NOMO-1 treated with DMSO at 0.1 percent for 48 hours (cell line): Measurements from ENCODE around the gene TCP10L.
"Not testable (repeated sequence)": the region's sequence is repeated elsewhere in the genome, so short reads cannot be mapped to it uniquely, and the experiment has no call there.

Experiments
- DNase-seq: peaks from one replicate; lab custom pipeline; 2025; ENCODE audit not compliant: unreplicated experiment; lab: John Stamatoyannopoulos, UW

The TCP10L gene

DNA sequence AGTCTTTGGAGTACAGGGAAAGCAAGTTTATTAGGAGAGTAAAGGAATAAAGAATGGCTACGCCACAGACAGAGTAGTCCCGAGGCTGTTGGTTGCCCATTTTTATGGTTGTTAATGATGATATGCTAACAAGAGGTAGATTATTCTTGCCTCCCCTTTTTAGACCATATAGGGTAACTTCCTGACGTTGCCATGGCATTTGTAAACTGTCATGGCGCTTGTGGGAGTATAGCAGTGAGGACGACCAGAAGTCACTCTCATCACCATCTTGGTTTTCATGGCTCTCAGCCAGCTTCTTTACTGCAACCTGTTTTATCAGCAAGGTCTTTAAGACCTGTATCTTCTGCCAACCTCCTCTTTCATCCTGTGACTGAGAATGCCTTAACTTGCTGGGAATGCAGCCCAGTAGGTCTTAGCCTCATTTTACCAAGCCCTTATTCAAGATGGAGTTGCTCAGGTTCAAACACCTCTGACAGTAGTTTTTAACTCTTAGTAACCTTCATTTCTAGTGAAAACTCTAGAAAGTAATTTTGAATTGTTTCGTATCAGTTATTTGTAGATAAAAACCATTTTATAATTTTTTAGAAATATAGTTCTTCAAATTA, 26.2 kb downstream of the TCP10L start:
- no peak for DNase-seq

DNA sequence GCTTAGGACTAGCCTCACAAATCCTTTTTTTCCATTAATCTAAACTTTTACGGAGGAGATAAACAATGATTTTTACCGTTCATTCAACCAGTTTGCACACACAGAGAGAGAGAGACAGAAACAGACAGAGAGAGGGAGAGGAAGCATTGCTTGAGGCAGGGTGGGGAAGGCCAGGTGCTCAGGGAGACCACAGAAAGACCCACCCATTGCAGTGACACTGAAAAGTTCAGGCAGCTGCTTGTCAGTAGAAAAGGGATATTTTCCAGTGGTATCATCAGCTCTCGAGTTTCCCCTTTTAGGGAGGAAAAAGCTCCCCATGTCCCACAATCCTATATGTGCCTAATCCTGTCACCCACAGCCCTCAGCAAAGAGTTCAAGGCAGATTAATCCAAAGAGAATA, 27.2 kb downstream of the TCP10L start:
- DNase-seq, result no peak

GRCh38 chr21:32554832-32555638, 30.3 kb downstream of the TCP10L start:
- DNase-seq, result no peak

GRCh38 chr21:32549886-32550285, 35.4 kb downstream of the TCP10L start:
- no peak for DNase-seq

DNA sequence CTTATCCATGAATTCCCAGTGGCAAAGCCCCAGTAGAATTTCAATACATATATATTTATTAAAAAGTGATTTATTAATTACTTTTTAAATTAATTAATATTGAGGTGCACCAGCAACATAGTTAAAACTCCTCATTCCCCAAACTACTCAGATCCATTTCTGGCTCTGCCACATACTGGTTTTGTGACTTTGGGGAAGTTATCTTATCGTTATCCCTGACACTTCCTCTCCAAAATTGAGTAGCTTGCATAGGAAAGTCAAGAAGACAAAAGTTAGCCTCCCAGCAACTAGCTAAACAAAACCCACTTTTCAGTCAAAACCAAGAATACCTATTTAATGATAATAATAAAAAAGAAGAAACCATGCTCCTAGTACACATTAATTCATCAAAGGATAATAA, 35.9 kb downstream of the TCP10L start:
- DNase-seq, result no peak

DNA sequence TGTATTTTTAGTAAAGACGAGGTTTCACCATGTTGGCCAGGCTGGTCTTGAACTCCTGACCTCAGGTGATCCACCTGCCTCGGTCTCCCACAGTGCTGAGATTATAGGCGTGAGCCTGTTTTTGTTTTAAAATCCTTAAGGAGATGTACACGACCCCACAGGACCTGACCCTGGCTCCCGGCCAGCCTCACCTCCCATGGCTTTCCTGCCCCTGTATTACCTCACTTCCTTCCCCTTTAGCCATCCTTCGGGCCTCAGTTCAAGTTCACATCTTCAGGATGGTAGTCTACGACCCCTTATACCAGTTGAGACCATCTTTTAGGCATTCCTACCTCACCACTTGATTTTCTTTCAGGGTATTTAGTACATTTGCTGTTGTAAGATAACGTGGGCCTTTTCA, 36.3 kb downstream of the TCP10L start:
- DNase-seq, result no peak

GRCh38 chr21:32547018-32547417, 38.3 kb downstream of the TCP10L start:
- no peak for DNase-seq

DNA sequence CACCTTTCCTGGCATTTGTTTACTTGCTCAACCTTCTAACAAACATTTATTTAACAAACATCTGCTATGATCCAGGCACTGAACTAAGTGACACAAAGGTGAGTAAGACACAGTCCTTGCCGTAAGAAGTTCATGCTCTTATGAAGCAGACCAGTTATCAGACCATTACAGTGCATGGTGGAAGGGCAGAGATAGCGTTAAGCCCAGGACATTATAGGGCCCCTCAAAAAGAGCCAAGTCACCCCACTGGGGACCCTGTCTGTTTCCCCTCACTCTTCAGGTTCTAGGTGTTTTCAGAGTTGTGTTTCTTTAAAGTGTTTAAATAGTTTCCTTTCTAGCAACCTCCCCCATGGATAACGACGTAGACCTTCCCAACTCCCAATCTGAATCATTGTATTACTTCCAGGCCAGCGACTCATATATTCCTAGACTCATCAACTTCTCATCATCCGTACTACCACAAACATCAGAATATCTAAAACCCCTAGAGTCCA, 39.3 kb downstream of the TCP10L start:
- no peak for DNase-seq

- no peak for DNase-seq
These were observed 40.6 kb downstream of the TCP10L start for GRCh38 chr21:32544697-32545096.

DNA sequence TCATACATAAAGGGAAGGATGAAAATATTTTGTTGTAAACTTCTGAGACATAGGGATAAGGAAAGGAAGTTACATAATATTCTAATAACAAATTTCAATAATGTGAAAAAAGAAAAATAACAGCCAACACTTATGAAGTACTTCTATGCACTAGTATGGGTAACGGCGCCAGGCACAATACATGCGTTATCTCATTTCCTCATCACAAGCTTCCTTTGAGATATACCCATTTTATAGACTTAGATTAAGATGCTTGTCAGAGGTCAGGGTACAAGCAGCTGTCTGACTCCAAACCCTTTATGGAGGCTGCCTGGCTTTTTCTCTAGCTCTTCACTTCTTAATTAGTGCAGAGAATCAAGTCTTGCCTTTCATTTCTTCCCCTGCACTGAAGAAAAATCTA, 41.3 kb downstream of the TCP10L start:
- DNase-seq, result no peak

DNA sequence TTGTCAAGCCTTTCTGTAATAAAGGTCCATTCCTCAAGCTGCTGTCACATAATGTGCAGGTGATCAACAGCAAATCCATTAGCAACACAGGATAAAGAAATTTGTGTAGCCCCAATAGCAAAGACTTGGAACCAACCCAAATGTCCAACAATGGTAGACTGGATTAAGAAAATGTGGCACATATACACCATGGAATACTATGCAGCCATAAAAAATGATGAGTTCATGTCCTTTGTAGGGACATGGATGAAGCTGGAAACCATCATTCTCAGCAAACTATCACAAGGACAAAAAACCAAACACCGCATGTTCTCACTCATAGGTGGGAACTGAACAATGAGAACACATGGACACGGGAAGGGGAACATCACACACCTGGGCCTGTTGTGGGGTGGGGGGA, 42.3 kb downstream of the TCP10L start:
- not testable (repeated sequence) for DNase-seq

- DNase-seq, result no peak
These were observed 45.9 kb downstream of the TCP10L start for GRCh38 chr21:32539378-32539777.

GRCh38 chr21:32538147-32538792, 47.1 kb downstream of the TCP10L start:
- DNase-seq, result no peak

- no peak for DNase-seq
These were observed 47.8 kb downstream of the TCP10L start for GRCh38 chr21:32537569-32537881.

DNA sequence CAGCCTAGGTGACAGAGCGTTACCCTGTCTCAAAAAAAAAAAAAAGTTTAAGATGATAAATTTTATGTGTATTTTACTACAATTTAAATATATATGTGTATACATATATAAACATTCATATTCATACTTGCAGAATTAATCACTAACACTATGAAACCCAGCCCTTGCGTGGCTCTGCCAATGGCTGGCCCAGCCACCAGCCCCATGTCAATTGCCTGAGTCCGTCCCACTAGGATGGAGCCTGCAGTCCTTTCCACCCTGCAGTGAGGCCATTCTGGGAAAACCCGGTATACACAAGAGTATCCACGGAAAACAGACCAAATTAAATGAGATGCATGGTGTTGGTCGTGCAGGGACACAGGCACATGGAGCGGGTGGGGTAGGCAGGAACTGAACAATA, 49.7 kb downstream of the TCP10L start:
- no peak for DNase-seq

DNA sequence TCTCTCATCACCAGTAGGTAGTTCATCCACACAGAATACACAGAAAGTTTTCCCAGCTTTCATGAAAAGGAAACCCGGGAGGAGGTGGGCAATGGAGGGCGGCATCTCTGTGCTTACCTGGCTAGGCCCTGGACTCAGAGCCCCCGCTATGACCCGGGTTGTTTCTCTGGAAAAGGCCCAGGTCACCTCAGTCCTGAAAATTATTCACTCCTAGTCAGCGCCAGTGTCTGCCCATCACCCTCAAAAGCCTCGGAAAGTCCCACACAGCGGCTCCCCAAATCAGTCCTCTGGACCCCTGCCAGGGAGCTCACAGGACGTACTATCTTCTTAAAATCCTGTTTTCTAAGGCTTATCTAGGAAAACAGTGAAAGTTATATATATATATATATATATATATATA, 51.2 kb downstream of the TCP10L start:
- no peak for DNase-seq

- DNase-seq, result no peak
These were observed 51.7 kb downstream of the TCP10L start for GRCh38 chr21:32533611-32534010.

GRCh38 chr21:32533053-32533452, 52.3 kb downstream of the TCP10L start:
- DNase-seq, result no peak

GRCh38 chr21:32532636-32533035, 52.7 kb downstream of the TCP10L start:
- no peak for DNase-seq

DNA sequence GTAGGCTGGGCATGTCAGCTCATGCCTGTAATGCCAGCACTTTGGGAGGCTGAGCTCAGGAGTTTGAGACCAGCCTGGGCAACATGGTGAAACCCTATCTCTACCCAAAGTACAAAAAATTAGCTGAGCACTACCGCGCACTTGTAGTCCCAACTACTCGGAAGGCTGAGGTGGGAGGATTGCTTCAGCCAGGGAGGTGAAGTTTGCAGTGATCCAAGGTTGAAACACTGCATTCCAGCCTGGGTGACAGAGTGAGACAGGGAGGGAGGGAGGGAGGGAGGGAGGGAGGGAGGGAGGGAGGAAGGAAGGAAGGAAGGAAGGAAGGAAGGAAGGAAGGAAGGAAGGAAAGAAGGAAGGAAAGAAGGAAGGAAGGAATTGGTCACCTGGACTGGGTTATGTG, 53.8 kb downstream of the TCP10L start:
- not testable (repeated sequence) for DNase-seq

DNA sequence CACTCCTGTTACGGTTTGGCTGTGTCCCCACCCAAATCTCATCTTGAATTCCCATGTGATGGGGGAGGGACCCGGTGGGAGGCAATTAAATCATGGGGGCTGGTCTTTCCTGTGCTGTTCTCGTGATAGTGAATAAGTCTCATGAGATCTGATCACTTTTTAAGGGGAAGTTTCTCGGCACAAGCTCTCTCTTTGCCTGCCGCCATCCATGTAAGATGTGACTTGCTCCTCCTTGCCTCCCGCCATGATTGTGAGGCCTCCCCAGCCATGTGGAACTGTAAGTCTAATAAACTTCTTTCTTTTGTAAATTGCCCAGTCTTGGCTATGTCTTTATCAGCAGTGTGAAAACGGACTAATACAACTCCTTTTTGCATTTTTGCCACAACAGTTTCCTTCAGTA, 54.5 kb downstream of the TCP10L start:
- DNase-seq, result not testable (repeated sequence)

DNA sequence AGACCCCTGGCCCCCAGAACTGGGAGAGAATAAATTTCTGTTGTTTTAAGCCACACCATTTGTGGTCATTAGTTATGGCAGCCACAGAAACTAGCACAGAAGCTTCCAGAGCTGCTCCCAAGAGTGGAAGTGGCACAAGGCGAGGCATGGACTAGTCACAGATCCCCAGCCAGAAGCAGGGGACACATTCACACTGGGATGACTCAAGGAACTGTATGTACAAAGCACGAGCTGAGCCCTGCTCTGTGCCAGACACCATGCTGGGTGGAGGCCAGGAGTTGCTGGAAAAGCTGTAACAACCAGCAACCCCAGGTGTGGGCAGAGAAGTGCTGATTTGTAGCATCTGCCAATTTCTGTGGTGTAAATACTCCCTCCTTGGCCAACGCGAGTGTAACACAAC, 55.6 kb downstream of the TCP10L start:
- no peak for DNase-seq
